HG02943 (cell line): ENCODE measurements around the gene CRB1.

Source experiments
- ATAC-seq: cut with Tn5 transposase; IDR thresholded peaks from one replicate; pipeline ENCODE4 v1.9.1; 2021; ENCODE audit warnings: mild to moderate bottlenecking, low read depth, moderate library complexity; ENCODE audit not compliant: unreplicated experiment

Gene CRB1

GRCh38 chr1:197268012-197268411 lies at the start of gene CRB1:
Gene CRB1 (plus strand): TSS chr1:197268252. CDS start chr1:197268413, 161 bp downstream.
- no peak for ATAC-seq

- ATAC-seq: no peak
These were observed 49.2 kb upstream of the CRB1 start for GRCh38 chr1:197218857-197219256.

GRCh38 chr1:197222025-197222685 lies 45.9 kb upstream of the CRB1 start:
- ATAC-seq: no peak

GRCh38 chr1:197222780-197223179 lies 45.3 kb upstream of the CRB1 start:
- ATAC-seq: no peak

- ATAC-seq: no peak
These were observed 43.9 kb upstream of the CRB1 start for GRCh38 chr1:197224160-197224559.

- no peak for ATAC-seq
These were observed 42.4 kb upstream of the CRB1 start for GRCh38 chr1:197225611-197226010.

- ATAC-seq: no peak
These were observed 33.5 kb upstream of the CRB1 start for GRCh38 chr1:197234581-197234980.

- no peak for ATAC-seq
These were observed 32.7 kb upstream of the CRB1 start for GRCh38 chr1:197235355-197235754.

- ATAC-seq: no peak
These were observed 20.6 kb upstream of the CRB1 start for GRCh38 chr1:197247465-197247864.

- no peak for ATAC-seq
These were observed 18.7 kb upstream of the CRB1 start for GRCh38 chr1:197249324-197249723.

GRCh38 chr1:197250616-197251015 lies 17.4 kb upstream of the CRB1 start:
- no peak for ATAC-seq

GRCh38 chr1:197252973-197253372 lies 15.1 kb upstream of the CRB1 start:
- ATAC-seq: no peak

GRCh38 chr1:197254866-197255265 lies 13.2 kb upstream of the CRB1 start:
- ATAC-seq: no peak

GRCh38 chr1:197264936-197265567 lies 3.0 kb upstream of the CRB1 start:
- no peak for ATAC-seq

GRCh38 chr1:197269053-197269452 lies 1.0 kb downstream of the CRB1 start:
- no peak for ATAC-seq

GRCh38 chr1:197272791-197273190 lies 4.7 kb downstream of the CRB1 start:
- ATAC-seq: no peak

- no peak for ATAC-seq
These were observed 9.1 kb downstream of the CRB1 start for GRCh38 chr1:197277166-197277565.

- no peak for ATAC-seq
These were observed 16.3 kb downstream of the CRB1 start for GRCh38 chr1:197284325-197284724.

- no peak for ATAC-seq
These were observed 16.9 kb downstream of the CRB1 start for GRCh38 chr1:197284966-197285365.

- no peak for ATAC-seq
These were observed 17.6 kb downstream of the CRB1 start for GRCh38 chr1:197285526-197286205.

GRCh38 chr1:197286634-197287033 lies 18.6 kb downstream of the CRB1 start:
- ATAC-seq: no peak

GRCh38 chr1:197287863-197288262 lies 19.8 kb downstream of the CRB1 start:
- ATAC-seq: no peak
